Measurements from ENCODE around the gene HBQ1. TPM values are rescaled to one million over a fixed set of nuclear protein-coding genes. Genes with fewer than 3 reads are reported as not detected.
"Not testable (repeated sequence)": the region's sequence is repeated elsewhere in the genome, so short reads cannot be mapped to it uniquely, and the experiment has no call there.

The HBQ1 gene
- total RNA-seq, 1 donor from 2014 or later: 2.7 TPM

DNA sequence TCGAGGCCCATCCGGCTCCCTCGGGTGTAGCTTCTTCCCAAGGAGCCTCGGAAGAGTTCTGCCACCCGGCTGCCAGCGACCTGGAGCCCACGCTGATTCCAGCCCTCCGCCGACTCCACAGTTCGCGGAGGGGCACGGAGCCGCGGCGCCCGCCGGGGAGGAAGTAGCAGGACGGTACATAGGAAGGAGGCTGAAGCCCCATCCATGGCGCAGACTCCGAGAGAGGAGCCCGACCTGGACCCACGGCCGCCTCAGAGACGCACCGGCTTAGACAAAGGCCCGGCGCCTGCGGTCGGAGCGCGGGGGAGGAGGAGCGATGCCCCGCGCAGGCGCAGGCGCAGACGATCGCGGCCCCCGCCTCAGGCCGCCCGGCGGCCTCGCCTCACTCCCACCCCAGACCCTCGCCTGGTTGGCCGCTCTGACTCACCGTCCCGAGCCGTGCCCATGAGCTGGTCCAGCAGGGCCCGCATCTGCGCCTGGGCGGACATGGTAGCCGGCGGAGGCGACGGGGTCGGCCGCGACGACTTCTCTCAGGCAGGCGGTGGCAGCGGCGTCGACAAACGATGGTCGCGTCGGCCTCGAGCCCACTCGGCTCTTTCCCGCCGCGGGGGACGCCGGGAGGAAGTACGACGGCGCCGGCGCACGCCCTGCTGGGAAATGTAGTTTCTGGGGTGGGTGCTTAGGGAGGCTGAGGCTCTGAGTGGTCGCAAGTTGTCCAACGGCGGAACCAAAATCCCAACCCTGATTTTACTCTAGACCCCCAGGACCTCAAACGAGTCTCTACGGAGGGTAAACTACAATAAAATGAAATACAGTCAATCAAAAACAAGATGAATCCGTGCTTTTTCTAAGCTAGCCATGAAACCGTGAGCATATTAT is 48.8 kb downstream of the HBQ1 start, which contains the start of gene LUC7L:
Gene LUC7L, minus strand, starts transcription at position 598 of the 879 bp plus-strand sequence. Its CDS starts 110 bp downstream, at position 488.
- no peak for TF ChIP-seq EZH2 (IDR thresholded peaks at IDR 0.05; ENCODE audit: insufficient read depth, low read length)
- TF ChIP-seq, protein P1, sequence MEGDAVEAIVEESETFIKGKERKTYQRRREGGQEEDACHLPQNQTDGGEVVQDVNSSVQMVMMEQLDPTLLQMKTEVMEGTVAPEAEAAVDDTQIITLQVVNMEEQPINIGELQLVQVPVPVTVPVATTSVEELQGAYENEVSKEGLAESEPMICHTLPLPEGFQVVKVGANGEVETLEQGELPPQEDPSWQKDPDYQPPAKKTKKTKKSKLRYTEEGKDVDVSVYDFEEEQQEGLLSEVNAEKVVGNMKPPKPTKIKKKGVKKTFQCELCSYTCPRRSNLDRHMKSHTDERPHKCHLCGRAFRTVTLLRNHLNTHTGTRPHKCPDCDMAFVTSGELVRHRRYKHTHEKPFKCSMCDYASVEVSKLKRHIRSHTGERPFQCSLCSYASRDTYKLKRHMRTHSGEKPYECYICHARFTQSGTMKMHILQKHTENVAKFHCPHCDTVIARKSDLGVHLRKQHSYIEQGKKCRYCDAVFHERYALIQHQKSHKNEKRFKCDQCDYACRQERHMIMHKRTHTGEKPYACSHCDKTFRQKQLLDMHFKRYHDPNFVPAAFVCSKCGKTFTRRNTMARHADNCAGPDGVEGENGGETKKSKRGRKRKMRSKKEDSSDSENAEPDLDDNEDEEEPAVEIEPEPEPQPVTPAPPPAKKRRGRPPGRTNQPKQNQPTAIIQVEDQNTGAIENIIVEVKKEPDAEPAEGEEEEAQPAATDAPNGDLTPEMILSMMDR (IDR thresholded peaks at IDR 0.05; ENCODE audit: insufficient read depth, low read depth, low read length): no peak
- DNase-seq (ENCODE audit: low read depth): peak; percentile 75
- H3K9me3 ChIP-seq (ENCODE audit: insufficient read depth, low read depth, low read length): no peaks in the 10 kb centered on the region
- H2AFZ ChIP-seq (ENCODE audit: low read depth, low read length): peak within 1 kb of the TSS; percentile 93
- no peak for FAIRE-seq
- peaks cover 47% of the 10 kb centered on the region for H3K79me2 ChIP-seq (ENCODE audit: insufficient read depth, low read length)
- peak within 1 kb of the TSS; percentile 92 for H3K4me3 ChIP-seq (ENCODE audit: insufficient read depth, low read depth, low read length)
- Mint-ChIP-seq H3K4me1 (ENCODE audit: low read depth, unreplicated experiment) (peaks cover 18% of the 10 kb centered on the region), H3K36me3 (ENCODE audit: low read depth, unreplicated experiment) (peaks cover 11% of the 10 kb centered on the region), H3K9me3 (ENCODE audit: unreplicated experiment) (no peaks in the 10 kb centered on the region), H3K4me3 (ENCODE audit: unreplicated experiment) (peak within 1 kb of the TSS; percentile 95), H3K27me3 (ENCODE audit: low read depth, unreplicated experiment) (no peaks in the 10 kb centered on the region), H3K27ac (ENCODE audit: unreplicated experiment) (peak within 1 kb of the TSS; percentile 72)
- H3K27ac ChIP-seq (ENCODE audit: low read depth, low read length): peak within 1 kb of the TSS; percentile 96
- H3K9ac ChIP-seq (ENCODE audit: low read length): peak within 1 kb of the TSS; percentile 96
- peaks cover 25% of the 10 kb centered on the region for H3K36me3 ChIP-seq (ENCODE audit: insufficient read depth, low read length)
- peak within 1 kb of the TSS; percentile 94 for H3K4me2 ChIP-seq (ENCODE audit: low read length)
- no peaks in the 10 kb centered on the region for H3K27me3 ChIP-seq (ENCODE audit: insufficient read depth, low read length)
- H3K4me1 ChIP-seq (ENCODE audit: insufficient read depth, low read length): peaks cover 15% of the 10 kb centered on the region
- peaks cover 42% of the 10 kb centered on the region for H4K20me1 ChIP-seq (ENCODE audit: insufficient read depth, low read length)

DNA sequence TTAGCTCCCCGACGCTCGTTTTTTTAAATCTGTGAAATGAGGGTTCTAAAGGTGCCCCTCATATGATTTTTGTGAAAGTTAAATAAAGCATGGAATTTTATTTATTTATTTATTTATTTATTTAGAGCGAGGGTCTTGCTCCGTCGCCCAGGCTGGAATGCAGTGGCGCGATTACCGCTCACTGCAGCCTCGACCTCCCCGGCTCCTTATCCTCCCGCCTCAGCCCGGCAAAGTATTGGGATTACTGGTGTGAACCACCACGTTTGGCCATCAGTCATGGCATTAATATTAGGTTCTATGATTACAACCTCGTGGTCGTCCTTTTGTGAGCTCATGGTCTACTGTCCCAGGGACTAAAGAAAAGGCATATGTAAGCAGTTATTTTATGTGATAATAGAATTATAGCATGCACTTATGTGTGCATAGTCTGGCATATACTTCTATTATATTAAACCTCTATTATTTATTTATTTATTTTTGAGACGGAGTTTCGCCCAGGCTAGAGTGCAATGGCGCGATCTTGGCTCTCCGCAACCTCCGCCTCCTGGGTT is 49.5 kb downstream of the HBQ1 start:
- peaks cover 23% of the 10 kb centered on the region for H3K36me3 ChIP-seq (ENCODE audit: insufficient read depth, low read length)
- DNase-seq (ENCODE audit: low read depth) (no peak), FAIRE-seq (no peak)
- peaks cover 42% of the 10 kb centered on the region for H3K79me2 ChIP-seq (ENCODE audit: insufficient read depth, low read length)
- H3K4me3 Mint-ChIP-seq (ENCODE audit: unreplicated experiment): peak overlapping the region; percentile 84
- H3K4me3 ChIP-seq (ENCODE audit: insufficient read depth, low read depth, low read length): peak overlapping the region; percentile 92
- H3K36me3 Mint-ChIP-seq (ENCODE audit: low read depth, unreplicated experiment): peaks cover 11% of the 10 kb centered on the region
- H4K20me1 ChIP-seq (ENCODE audit: insufficient read depth, low read length): peaks cover 38% of the 10 kb centered on the region
- H2AFZ ChIP-seq (ENCODE audit: low read depth, low read length): peak overlapping the region; percentile 93
- H3K27ac Mint-ChIP-seq (ENCODE audit: unreplicated experiment): peak overlapping the region; percentile 44
- no peak overlapping the region for H3K9ac ChIP-seq (ENCODE audit: low read length)
- peaks cover 18% of the 10 kb centered on the region for H3K4me1 Mint-ChIP-seq (ENCODE audit: low read depth, unreplicated experiment)
- TF ChIP-seq EZH2 (IDR thresholded peaks at IDR 0.05; ENCODE audit: insufficient read depth, low read length): no peak
- TF ChIP-seq, protein P1 (IDR thresholded peaks at IDR 0.05; ENCODE audit: insufficient read depth, low read depth, low read length): no peak
- H3K27me3 Mint-ChIP-seq (ENCODE audit: low read depth, unreplicated experiment): no peaks in the 10 kb centered on the region
- no peaks in the 10 kb centered on the region for H3K9me3 ChIP-seq (ENCODE audit: insufficient read depth, low read depth, low read length)
- no peaks in the 10 kb centered on the region for H3K9me3 Mint-ChIP-seq (ENCODE audit: unreplicated experiment)
- peaks cover 15% of the 10 kb centered on the region for H3K4me1 ChIP-seq (ENCODE audit: insufficient read depth, low read length)
- H3K27ac ChIP-seq (ENCODE audit: low read depth, low read length): no peak overlapping the region
- no peaks in the 10 kb centered on the region for H3K27me3 ChIP-seq (ENCODE audit: insufficient read depth, low read length)
- peak overlapping the region; percentile 94 for H3K4me2 ChIP-seq (ENCODE audit: low read length)

DNA sequence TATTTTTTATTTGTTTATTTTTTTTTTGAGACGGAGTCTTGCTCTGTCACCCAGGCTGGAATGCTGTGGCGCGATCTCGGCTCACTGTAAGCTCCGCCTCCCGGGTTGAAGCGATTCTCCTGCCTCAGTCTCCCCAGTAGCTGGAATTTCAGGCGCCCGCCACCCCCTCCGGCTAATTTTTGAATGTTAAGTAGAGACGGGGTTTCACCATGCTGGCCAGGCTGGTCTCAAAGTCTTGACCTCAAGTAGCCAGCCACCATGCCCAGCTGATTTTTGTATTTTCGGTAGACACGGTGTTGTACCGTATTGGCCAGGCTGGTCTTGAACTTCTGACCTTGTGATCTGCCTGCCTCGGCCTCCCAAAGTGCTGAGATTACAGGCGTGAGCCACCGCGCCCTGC is 50.1 kb downstream of the HBQ1 start:
- not testable (repeated sequence) for H3K27ac ChIP-seq (ENCODE audit: low read depth, low read length); H3K27me3 ChIP-seq (ENCODE audit: insufficient read depth, low read length); DNase-seq (ENCODE audit: low read depth); H3K9me3 ChIP-seq (ENCODE audit: insufficient read depth, low read depth, low read length); H3K4me3 ChIP-seq (ENCODE audit: insufficient read depth, low read depth, low read length); H3K9ac ChIP-seq (ENCODE audit: low read length); H3K27ac Mint-ChIP-seq (ENCODE audit: unreplicated experiment); H3K27me3 Mint-ChIP-seq (ENCODE audit: low read depth, unreplicated experiment); FAIRE-seq; H2AFZ ChIP-seq (ENCODE audit: low read depth, low read length); H3K4me2 ChIP-seq (ENCODE audit: low read length); H3K4me3 Mint-ChIP-seq (ENCODE audit: unreplicated experiment); H3K9me3 Mint-ChIP-seq (ENCODE audit: unreplicated experiment)
- Histone ChIP-seq H3K4me1 (ENCODE audit: insufficient read depth, low read length) (peaks cover 15% of the 10 kb centered on the region), H4K20me1 (ENCODE audit: insufficient read depth, low read length) (peaks cover 34% of the 10 kb centered on the region), H3K36me3 (ENCODE audit: insufficient read depth, low read length) (peaks cover 20% of the 10 kb centered on the region), H3K79me2 (ENCODE audit: insufficient read depth, low read length) (peaks cover 37% of the 10 kb centered on the region)
- Mint-ChIP-seq H3K4me1 (ENCODE audit: low read depth, unreplicated experiment) (peaks cover 18% of the 10 kb centered on the region), H3K36me3 (ENCODE audit: low read depth, unreplicated experiment) (peaks cover 11% of the 10 kb centered on the region)

Other genes with a start within 250 kb of the HBQ1 start
- 9.6 and 12.2 TPM in 2 replicates for gene POLR3K, start 126.9 kb upstream of the HBQ1 start, total RNA-seq
- 34.1 and 35.9 TPM in 2 replicates for gene SNRNP25, start 126.6 kb upstream of the HBQ1 start, total RNA-seq
- 45.6 and 55.5 TPM in 2 replicates for gene RHBDF1, start 107.8 kb upstream of the HBQ1 start, total RNA-seq
- 56.5 and 62.7 TPM in 2 replicates for gene MPG, start 102.2 kb upstream of the HBQ1 start, total RNA-seq
- 23.5 and 29.0 TPM in 2 replicates for gene NPRL3, start 41.8 kb upstream of the HBQ1 start, total RNA-seq
- not detected in 2 replicates for gene HBZ, start 27.8 kb upstream of the HBQ1 start, total RNA-seq
- not detected in 2 replicates for gene HBM, start 14.5 kb upstream of the HBQ1 start, total RNA-seq
- gene HBA2, start 7.6 kb upstream of the HBQ1 start, total RNA-seq: 1.4 TPM in 1 of 2 replicates, not detected in the other
- gene HBA1, start 3.8 kb upstream of the HBQ1 start, total RNA-seq: 1.6 TPM in 1 of 2 replicates, not detected in the other
- gene LUC7L, start 49.0 kb downstream of the HBQ1 start, total RNA-seq: 70.2 and 74.1 TPM in 2 replicates
- 70.8 and 88.7 TPM in 2 replicates for gene FAM234A, start 54.4 kb downstream of the HBQ1 start, total RNA-seq
- 2.7 and 2.8 TPM in 2 replicates for gene RGS11, start 95.5 kb downstream of the HBQ1 start, total RNA-seq
- gene ARHGDIG, start 100.1 kb downstream of the HBQ1 start, total RNA-seq: 3.3 and 5.0 TPM in 2 replicates
- gene PDIA2, start 102.7 kb downstream of the HBQ1 start, total RNA-seq: 1.2 and 1.5 TPM in 2 replicates
- gene AXIN1, start 172.3 kb downstream of the HBQ1 start, total RNA-seq: 27.0 and 28.8 TPM in 2 replicates
- 89.2 and 95.8 TPM in 2 replicates for gene MRPL28, start 190.1 kb downstream of the HBQ1 start, total RNA-seq
- gene PGAP6, start 201.5 kb downstream of the HBQ1 start, total RNA-seq: 80.5 and 86.3 TPM in 2 replicates
- gene NME4, start 216.7 kb downstream of the HBQ1 start, total RNA-seq: 268 and 275 TPM in 2 replicates
- gene DECR2, start 221.4 kb downstream of the HBQ1 start, total RNA-seq: 13.4 and 17.4 TPM in 2 replicates
- 21.0 and 21.2 TPM in 2 replicates for gene RAB11FIP3, start 245.2 kb downstream of the HBQ1 start, total RNA-seq

All from astrocyte (in vitro differentiated cells and primary cell).